NCI-H2107 treated with DMSO at 0.1 percent for 48 hours (cell line): ENCODE data around the gene PTPN13.

Experiments
- DNase-seq: peaks from one replicate; lab custom pipeline; 2025; ENCODE audit not compliant: unreplicated experiment; lab: John Stamatoyannopoulos, UW

The PTPN13 gene

DNA sequence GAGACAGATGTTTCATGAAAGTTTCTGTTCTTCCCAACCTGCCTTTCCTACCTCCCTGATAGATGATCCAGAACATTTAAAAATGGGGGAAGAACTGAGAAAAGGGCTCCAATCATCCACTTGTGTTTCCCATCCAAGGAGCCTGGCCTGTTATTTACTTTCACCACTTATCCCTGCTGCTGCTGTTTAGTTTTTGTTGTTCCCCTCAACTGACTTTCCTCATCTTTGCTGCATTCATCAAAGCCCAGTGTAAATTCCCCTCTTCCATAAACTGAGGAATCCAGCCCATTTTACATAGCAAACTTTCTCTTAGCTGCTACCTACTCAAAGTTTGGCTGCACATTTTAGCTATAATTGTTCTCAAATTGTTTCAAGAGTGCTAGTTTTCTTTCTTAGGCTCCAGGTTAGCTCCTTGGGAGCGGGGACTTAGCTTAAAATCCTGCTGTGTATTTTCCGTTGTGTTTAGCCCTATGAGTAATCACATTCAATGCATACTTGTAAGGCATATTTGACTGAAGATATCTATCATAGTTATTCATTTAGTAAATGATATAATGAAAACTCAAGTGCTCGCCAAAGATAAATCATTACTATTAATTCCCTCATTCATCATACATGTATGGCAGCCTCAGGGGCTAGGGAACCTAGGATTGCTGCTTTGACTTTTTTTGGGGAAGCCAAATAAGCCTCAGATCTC lies 1.4 kb upstream of the PTPN13 start:
- DNase-seq: no peak

GRCh38 chr4:86594559-86595425 lies 677 bp downstream of the PTPN13 start:
- peak; percentile 33 for DNase-seq

- DNase-seq: peak; percentile 44
Measured at GRCh38 chr4:86595426-86595805, 1.3 kb downstream of the PTPN13 start.

GRCh38 chr4:86596807-86597206 lies 2.7 kb downstream of the PTPN13 start:
- DNase-seq: no peak

- DNase-seq: no peak
Measured at GRCh38 chr4:86600007-86600653, 6.0 kb downstream of the PTPN13 start.

GRCh38 chr4:86603311-86603885 lies 9.3 kb downstream of the PTPN13 start:
- DNase-seq: no peak

- DNase-seq: no peak
Measured at GRCh38 chr4:86606809-86607208, 12.7 kb downstream of the PTPN13 start.

GRCh38 chr4:86608757-86609375 lies 14.8 kb downstream of the PTPN13 start:
- DNase-seq: no peak

GRCh38 chr4:86611757-86612156 lies 17.6 kb downstream of the PTPN13 start:
- no peak for DNase-seq

GRCh38 chr4:86613734-86614133 lies 19.6 kb downstream of the PTPN13 start:
- DNase-seq: no peak

- DNase-seq: no peak
Measured at GRCh38 chr4:86614865-86615264, 20.8 kb downstream of the PTPN13 start.

GRCh38 chr4:86615501-86615900 lies 21.4 kb downstream of the PTPN13 start:
- no peak for DNase-seq

GRCh38 chr4:86619656-86620055 lies 25.5 kb downstream of the PTPN13 start:
- DNase-seq: no peak

GRCh38 chr4:86621435-86621834 lies 27.3 kb downstream of the PTPN13 start:
- no peak for DNase-seq

DNA sequence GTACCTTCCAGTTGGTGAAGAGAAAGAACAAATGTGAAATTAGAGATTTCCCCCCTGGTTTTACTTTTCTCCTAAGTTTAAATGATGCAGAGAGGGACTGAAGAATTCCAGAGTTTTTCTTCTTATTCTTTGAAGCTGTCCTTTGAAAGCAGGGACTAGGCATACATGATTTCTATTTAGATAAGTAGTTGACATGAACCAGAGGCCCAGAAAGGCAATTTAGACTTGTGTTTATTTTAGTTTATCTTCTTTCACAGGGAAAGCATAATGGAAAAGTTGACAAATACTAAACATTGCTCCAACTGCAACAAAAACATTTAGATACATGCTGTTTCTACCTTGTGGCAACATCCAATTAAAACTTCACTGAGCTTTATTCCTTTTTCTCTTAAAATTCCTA lies 32.0 kb downstream of the PTPN13 start:
- DNase-seq: no peak

DNA sequence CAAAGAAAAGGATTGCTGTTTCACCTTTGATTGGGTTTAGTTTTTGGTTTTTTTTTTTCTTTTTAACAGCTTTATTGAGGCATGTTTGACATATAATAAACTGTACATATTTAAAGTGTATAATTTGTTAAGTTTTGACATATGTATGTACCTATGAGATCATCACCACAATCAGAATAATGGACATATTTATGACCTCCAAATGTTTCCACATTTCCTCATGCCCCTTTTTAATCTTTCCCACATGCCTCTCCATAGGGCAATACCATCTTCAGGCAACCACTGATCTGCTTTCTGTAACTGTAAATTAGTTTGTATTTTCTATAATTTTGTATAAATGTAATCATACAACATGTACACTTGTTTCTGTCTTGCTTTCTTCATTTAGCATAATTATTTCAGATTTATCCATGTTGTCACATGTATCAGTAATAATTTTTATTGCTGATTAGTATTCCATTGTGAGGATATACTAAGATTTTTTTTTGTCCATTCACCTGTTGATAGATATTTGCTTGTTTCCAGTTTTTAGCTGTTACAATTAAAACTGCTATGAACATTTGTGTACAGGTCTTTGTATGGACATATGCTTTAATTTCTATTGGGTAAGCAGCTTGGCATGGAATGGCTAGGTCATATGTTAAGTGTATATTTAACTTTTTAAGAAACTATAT lies 33.5 kb downstream of the PTPN13 start:
- DNase-seq: no peak

GRCh38 chr4:86630629-86631028 lies 36.5 kb downstream of the PTPN13 start:
- no peak for DNase-seq

GRCh38 chr4:86631166-86631565 lies 37.1 kb downstream of the PTPN13 start:
- DNase-seq: no peak

GRCh38 chr4:86633854-86634253 lies 39.7 kb downstream of the PTPN13 start:
- no peak for DNase-seq

DNA sequence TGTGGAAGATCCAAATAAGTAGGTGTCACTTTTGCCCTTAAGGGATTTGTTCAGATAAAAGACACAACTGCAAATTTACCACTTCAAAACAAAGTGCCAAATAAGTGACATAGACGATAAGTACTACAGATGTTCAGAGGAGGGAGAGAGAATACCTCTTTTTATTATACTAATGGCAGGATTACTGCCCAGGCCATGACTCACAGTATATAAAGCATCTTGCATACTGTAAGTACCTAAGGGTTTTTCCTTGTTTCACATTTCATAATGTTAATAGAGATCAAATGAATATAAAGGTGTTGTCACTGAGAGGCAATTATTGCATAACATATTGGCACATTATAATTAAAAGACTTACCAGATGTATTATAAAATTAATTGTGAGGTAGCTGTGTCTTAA lies 46.4 kb downstream of the PTPN13 start:
- no peak for DNase-seq
